HepG2 (cell line): ENCODE results near the gene INF2.

ENCODE experiments used
- CBFB ChIP-seq: sonication (generic); formaldehyde crosslinking; IDR thresholded peaks from 2 replicates; pipeline ENCODE4 v1.4.0; 2020; ENCODE audit warnings: missing genetic modification reagents
- CTCF ChIP-seq: sonication (generic); formaldehyde crosslinking; IDR thresholded peaks from 2 replicates; pipeline ENCODE4 v1.5.0; 2020; ENCODE audit warnings: mild to moderate bottlenecking, missing genetic modification reagents, moderate library complexity
- MXI1 ChIP-seq: IDR thresholded peaks from 3 replicates; pipeline ENCODE4 v1.6.1; 2012; ENCODE audit warnings: low read depth, low read length, inconsistent platforms, borderline replicate concordance
- NFATC3 ChIP-seq: sonication (generic); formaldehyde crosslinking; IDR thresholded peaks from 2 replicates; pipeline ENCODE4 v1.5.1; 2020; ENCODE audit warnings: mild to moderate bottlenecking, missing genetic modification reagents
- PHF20 ChIP-seq: sonication (generic); formaldehyde crosslinking; IDR thresholded peaks from 2 replicates; pipeline ENCODE4 v1.5.0; 2020; ENCODE audit warnings: mild to moderate bottlenecking, missing genetic modification reagents
- SP1 ChIP-seq, 2 experiments: fragments of 450-650 bp in 1 of 2; sonication (generic) in 1 of 2; formaldehyde crosslinking in 1 of 2; IDR thresholded peaks; 2 replicates each; pipeline versions ENCODE4 v1.4.0 to v1.6.1; 2016 to 2020; ENCODE audit warnings: missing genetic modification reagents in 1 of 2
- XRCC5 ChIP-seq: fragments of 200-400 bp; formaldehyde crosslinking; optimal IDR thresholded peaks from 2 replicates; pipeline ENCODE3; 2017; ENCODE audit warnings: mild to moderate bottlenecking, low read length
- ZNF18 ChIP-seq: sonication (generic); formaldehyde crosslinking; IDR thresholded peaks from 2 replicates; pipeline ENCODE4 v1.8.0; 2022; ENCODE audit warnings: mild to moderate bottlenecking, missing genetic modification reagents; ENCODE audit not compliant: insufficient replicate concordance

GRCh38 chr14:104771374-104771773 is 82.0 kb downstream of the INF2 start:
- TF ChIP-seq PHF20 (CRISPR knock-in tag): no peak
- no peak for TF ChIP-seq CTCF (CRISPR knock-in tag)
- TF ChIP-seq XRCC5: no peak
- no peak for TF ChIP-seq CBFB (CRISPR knock-in tag)
- no peak for TF ChIP-seq MXI1
- TF ChIP-seq ZNF18 (CRISPR knock-in tag): no peak
- TF ChIP-seq NFATC3 (CRISPR knock-in tag): no peak
- no peak for TF ChIP-seq SP1 (IDR thresholded peaks at IDR 0.05)
- no peak for TF ChIP-seq SP1 (CRISPR knock-in tag; IDR thresholded peaks at IDR 0.05)
